ENCODE results near the gene TIMM13.

TIMM13 gene

GRCh38 chr19:2432131-2432848 lies 4.9 kb upstream of the TIMM13 start:
- TF ChIP-seq CTCF (IDR thresholded peaks at IDR 0.05; ENCODE audit: insufficient read depth, low read length, poor library complexity, severe bottlenecking): no peak
- Histone ChIP-seq H3K27me3 (replicated peaks; ENCODE audit: control insufficient read depth, insufficient read depth, low read length) (no peaks in the 10 kb centered on the region), H3K4me3 (replicated peaks; ENCODE audit: low read depth, low read length) (no peak overlapping the region), H3K36me3 (ENCODE audit: control insufficient read depth, insufficient read depth, low read length) (peaks cover 31% of the 10 kb centered on the region)
- DNase-seq (ENCODE audit: extremely low read depth, insufficient read length): no peak

DNA sequence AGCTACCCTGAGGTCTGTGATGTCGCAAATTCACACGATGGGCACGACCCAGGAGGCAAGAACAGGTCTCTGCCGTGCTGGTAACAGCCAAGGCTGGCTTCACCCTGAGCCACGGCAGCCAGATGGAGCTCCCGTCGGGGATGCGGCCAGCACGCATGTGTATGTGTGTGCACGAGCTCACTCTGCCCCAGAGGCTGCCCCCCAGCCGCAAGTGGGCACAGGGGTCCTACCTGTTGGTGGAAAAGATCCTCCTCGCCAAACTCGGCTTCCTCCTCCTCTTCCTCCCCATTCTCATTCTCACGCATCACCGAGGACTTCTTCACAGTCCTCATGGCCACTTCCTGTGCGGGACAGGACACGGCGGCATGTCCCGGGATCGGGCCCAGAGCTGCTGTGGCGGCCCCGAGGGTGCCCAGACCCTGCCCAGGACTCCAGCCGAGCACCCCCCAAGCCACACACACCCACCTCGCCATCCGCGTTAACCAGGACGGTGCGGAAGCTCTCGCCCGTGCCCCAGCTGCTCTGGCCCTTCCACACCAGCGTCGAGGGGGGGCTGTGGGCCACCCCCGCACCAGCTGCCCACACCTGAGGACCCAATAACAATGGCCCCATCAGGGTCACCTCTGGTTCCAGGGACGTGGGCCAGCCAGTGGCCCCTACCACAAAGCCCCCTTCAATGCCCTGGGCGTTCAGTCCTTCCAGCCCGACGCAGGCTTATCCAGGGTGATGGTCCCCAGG lies 4.1 kb upstream of the TIMM13 start:
- H3K27me3 ChIP-seq (replicated peaks; ENCODE audit: control insufficient read depth, insufficient read depth, low read length): no peaks in the 10 kb centered on the region
- no peak for TF ChIP-seq CTCF (IDR thresholded peaks at IDR 0.05; ENCODE audit: insufficient read depth, low read length, poor library complexity, severe bottlenecking)
- DNase-seq (ENCODE audit: extremely low read depth, insufficient read length): no peak
- peaks cover 28% of the 10 kb centered on the region for H3K36me3 ChIP-seq (ENCODE audit: control insufficient read depth, insufficient read depth, low read length)
- no peak overlapping the region for H3K4me3 ChIP-seq (replicated peaks; ENCODE audit: low read depth, low read length)

DNA sequence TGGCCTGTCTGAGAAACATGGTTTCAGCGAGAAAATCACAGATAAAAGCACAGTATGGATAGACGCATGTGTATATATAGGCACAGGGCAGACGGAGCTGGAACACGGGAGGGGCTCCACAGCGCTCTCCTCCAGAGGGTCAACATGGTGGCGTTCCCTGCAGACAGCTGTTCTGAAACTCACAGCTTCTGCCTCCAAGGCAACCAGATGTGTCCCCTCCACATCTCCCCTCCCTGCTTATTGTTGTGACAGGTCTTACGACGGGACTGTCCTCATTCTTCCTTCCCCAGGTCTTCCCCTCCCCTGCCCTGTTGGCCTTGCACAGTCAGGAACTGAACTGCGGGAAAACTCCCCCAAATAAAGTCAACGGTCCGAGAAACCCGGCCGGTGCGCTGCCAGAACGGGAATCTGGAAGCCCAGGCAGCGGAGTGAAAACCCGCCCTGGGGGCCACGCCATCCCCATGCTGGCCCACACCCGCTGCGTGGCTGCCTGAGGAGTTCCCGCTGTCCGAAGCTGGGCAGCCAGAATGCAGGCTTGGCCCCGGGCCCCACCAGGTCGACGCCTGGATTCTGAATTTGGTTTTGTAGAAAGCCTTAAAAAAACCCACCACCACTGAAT lies 2.6 kb upstream of the TIMM13 start:
- peaks cover 31% of the 10 kb centered on the region for H3K36me3 ChIP-seq (ENCODE audit: control insufficient read depth, insufficient read depth, low read length)
- H3K27me3 ChIP-seq (replicated peaks; ENCODE audit: control insufficient read depth, insufficient read depth, low read length): no peaks in the 10 kb centered on the region
- DNase-seq (ENCODE audit: extremely low read depth, insufficient read length): peak; percentile 15
- no peak for TF ChIP-seq CTCF (IDR thresholded peaks at IDR 0.05; ENCODE audit: insufficient read depth, low read length, poor library complexity, severe bottlenecking)
- no peak overlapping the region for H3K4me3 ChIP-seq (replicated peaks; ENCODE audit: low read depth, low read length)

DNA sequence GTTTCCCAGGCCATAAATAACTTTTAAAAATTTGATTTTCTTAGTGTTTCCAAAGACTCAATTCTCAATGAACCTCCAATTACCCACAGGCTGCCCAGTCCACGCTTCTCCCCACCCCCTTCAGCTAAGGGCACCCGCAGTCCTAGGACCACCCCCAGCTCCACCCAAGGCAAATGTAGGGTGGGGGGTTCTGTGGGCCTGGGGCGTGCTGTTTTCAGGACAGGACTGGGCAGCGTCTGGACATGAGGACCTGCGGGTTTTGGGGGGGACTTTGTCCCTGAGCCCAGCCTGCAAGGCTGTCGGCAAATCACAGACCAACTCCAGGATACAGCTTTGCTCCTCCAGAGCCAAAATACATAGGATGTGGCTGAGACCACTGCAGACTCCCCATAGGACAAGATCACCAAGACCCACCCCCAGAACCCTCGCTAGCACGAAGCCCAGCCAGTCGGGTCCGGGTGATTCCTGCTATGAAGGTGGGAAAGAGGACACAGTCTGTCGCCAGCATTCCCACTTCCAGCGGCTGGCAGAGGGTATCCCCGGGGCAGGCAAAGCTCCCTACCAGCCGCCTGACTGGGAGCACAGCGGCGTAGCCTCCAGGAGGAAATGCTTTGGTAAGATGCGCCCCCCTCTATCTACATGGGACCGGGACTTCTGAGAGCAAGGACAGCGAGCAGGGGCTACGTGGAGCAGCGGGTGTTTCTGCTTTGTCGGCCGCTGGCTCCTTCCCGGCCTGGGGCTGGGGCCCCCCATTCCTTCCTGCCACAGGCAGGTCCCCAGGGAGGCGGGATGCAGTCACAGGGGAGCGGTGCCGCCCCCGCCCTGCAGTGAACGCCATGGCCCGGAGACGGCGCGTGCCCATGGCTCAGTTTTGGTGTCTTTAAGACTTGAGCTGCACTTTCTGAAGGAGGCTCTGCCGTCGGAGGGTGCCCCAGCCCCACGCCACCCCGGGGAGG lies 1.6 kb upstream of the TIMM13 start:
- Histone ChIP-seq H3K4me3 (replicated peaks; ENCODE audit: low read depth, low read length) (no peak overlapping the region), H3K36me3 (ENCODE audit: control insufficient read depth, insufficient read depth, low read length) (peaks cover 24% of the 10 kb centered on the region), H3K27me3 (replicated peaks; ENCODE audit: control insufficient read depth, insufficient read depth, low read length) (no peaks in the 10 kb centered on the region)
- DNase-seq (ENCODE audit: extremely low read depth, insufficient read length): peak; percentile 26
- TF ChIP-seq CTCF (IDR thresholded peaks at IDR 0.05; ENCODE audit: insufficient read depth, low read length, poor library complexity, severe bottlenecking): no peak

- no peak for TF ChIP-seq CTCF (IDR thresholded peaks at IDR 0.05; ENCODE audit: insufficient read depth, low read length, poor library complexity, severe bottlenecking)
- Histone ChIP-seq H3K4me3 (replicated peaks; ENCODE audit: low read depth, low read length) (no peak overlapping the region; the same call in 1 of the 2 replicates), H3K27me3 (replicated peaks; ENCODE audit: control insufficient read depth, insufficient read depth, low read length) (no peaks in the 10 kb centered on the region), H3K36me3 (ENCODE audit: control insufficient read depth, insufficient read depth, low read length) (peaks cover 24% of the 10 kb centered on the region)
- peak; percentile 35 for DNase-seq (ENCODE audit: extremely low read depth, insufficient read length)
These were observed 920 bp upstream of the TIMM13 start for GRCh38 chr19:2428321-2428690.

Data from GM06990 (cell line).